ENCODE data around the gene ZC3H14. TPM values are rescaled to one million over a fixed set of nuclear protein-coding genes. Genes with fewer than 3 reads are reported as not detected.

Gene ZC3H14
- total RNA-seq, 1 experiment from 2014 or later, result 90.6 TPM

- H3K4ac ChIP-seq (ENCODE audit: low read depth, low read length), result no peak overlapping the region
- Mint-ChIP-seq H3K27ac (no peak overlapping the region), H3K27me3 (ENCODE audit: low read depth) (no peaks in the 10 kb centered on the region), H3K36me3 (ENCODE audit: insufficient read depth in 1 of 3, low read depth in 3 of 3) (peaks cover 60 to 94% (median 93%) of the 10 kb centered on the region in 3 experiments), H3K9me3 (peaks cover 0 to 11% of the 10 kb centered on the region in 2 experiments; a peak in 1 of 5 replicates), H3K4me1 (peaks cover 0 to 14% of the 10 kb centered on the region in 2 experiments; a peak in 2 of 4 replicates), H3K4me3 (no peak overlapping the region)
- no peaks in the 10 kb centered on the region for H3K9me3 ChIP-seq (ENCODE audit: control insufficient read depth, low read depth, low read length)
- no peak overlapping the region for H2AK5ac ChIP-seq (ENCODE audit: insufficient read length, low read length)
- no peak overlapping the region for H3K23ac ChIP-seq (ENCODE audit: insufficient read length, low read depth, low read length)
- H3K14ac ChIP-seq (ENCODE audit: insufficient read depth, low read length), result no peak overlapping the region
- no peaks in the 10 kb centered on the region for H3K79me2 ChIP-seq (ENCODE audit: insufficient read depth, low read length)
- no peak overlapping the region for H2AFZ ChIP-seq (ENCODE audit: low read length)
- H2BK20ac ChIP-seq (ENCODE audit: low read depth, low read length, poor library complexity, severe bottlenecking), result no peak overlapping the region
- no peaks in the 10 kb centered on the region for H3K23me2 ChIP-seq (ENCODE audit: insufficient read length, low read depth, low read length, poor library complexity, severe bottlenecking)
- no peak overlapping the region for H2BK5ac ChIP-seq (ENCODE audit: insufficient read length, low read length)
- TF ChIP-seq, protein P1, sequence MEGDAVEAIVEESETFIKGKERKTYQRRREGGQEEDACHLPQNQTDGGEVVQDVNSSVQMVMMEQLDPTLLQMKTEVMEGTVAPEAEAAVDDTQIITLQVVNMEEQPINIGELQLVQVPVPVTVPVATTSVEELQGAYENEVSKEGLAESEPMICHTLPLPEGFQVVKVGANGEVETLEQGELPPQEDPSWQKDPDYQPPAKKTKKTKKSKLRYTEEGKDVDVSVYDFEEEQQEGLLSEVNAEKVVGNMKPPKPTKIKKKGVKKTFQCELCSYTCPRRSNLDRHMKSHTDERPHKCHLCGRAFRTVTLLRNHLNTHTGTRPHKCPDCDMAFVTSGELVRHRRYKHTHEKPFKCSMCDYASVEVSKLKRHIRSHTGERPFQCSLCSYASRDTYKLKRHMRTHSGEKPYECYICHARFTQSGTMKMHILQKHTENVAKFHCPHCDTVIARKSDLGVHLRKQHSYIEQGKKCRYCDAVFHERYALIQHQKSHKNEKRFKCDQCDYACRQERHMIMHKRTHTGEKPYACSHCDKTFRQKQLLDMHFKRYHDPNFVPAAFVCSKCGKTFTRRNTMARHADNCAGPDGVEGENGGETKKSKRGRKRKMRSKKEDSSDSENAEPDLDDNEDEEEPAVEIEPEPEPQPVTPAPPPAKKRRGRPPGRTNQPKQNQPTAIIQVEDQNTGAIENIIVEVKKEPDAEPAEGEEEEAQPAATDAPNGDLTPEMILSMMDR (conservative IDR thresholded peaks at IDR 0.05), result no peak
- H3K4me1 ChIP-seq (ENCODE audit: insufficient read depth, low read length), result no peaks in the 10 kb centered on the region; the same call in 1 of the 2 replicates
- H2BK120ac ChIP-seq (ENCODE audit: low read depth, low read length, poor library complexity, severe bottlenecking), result no peak overlapping the region
- no peaks in the 10 kb centered on the region for H3K27me3 ChIP-seq (ENCODE audit: insufficient read depth, low read length)
- no peak overlapping the region for H2BK15ac ChIP-seq (ENCODE audit: low read depth, low read length)
- no peak overlapping the region for H3K9ac ChIP-seq (ENCODE audit: extremely low read depth, insufficient read length, low read length)
- H3K4me2 ChIP-seq (ENCODE audit: insufficient read depth, insufficient read length, low read length), result no peak overlapping the region
- no peak overlapping the region for H3K18ac ChIP-seq (ENCODE audit: insufficient read length, low read depth, low read length)
- no peaks in the 10 kb centered on the region for H3K79me1 ChIP-seq (ENCODE audit: insufficient read depth, low read depth, low read length, poor library complexity, severe bottlenecking)
- H4K20me1 ChIP-seq (ENCODE audit: control insufficient read depth, insufficient read depth, insufficient read length), result no peaks in the 10 kb centered on the region
- no peak overlapping the region for H4K8ac ChIP-seq (replicated peaks; ENCODE audit: insufficient read length, low read depth, low read length)
- H2BK12ac ChIP-seq (ENCODE audit: insufficient read length, low read depth, low read length), result no peak overlapping the region
- no peak overlapping the region for H4K5ac ChIP-seq (ENCODE audit: insufficient read length, low read depth, low read length)
- no peak for DNase-seq
- no peak overlapping the region for H3T11ph ChIP-seq (ENCODE audit: low read length)
- no peak overlapping the region for H4K91ac ChIP-seq (ENCODE audit: insufficient read length, low read depth, low read length)
- H3K27ac ChIP-seq (ENCODE audit: insufficient read length, low read depth, low read length), result no peak overlapping the region
- H3K56ac ChIP-seq (ENCODE audit: insufficient read length, low read depth, low read length), result no peak overlapping the region
These were observed 45.0 kb downstream of the ZC3H14 start for GRCh38 chr14:88607829-88608228.
